ENCODE measurements around the gene NUDT3. TPM values are rescaled to one million over a fixed set of nuclear protein-coding genes. Genes with fewer than 3 reads are reported as not detected.

The NUDT3 gene
- total RNA-seq, 1 experiment from 2014 or later = 23.6 TPM

DNA sequence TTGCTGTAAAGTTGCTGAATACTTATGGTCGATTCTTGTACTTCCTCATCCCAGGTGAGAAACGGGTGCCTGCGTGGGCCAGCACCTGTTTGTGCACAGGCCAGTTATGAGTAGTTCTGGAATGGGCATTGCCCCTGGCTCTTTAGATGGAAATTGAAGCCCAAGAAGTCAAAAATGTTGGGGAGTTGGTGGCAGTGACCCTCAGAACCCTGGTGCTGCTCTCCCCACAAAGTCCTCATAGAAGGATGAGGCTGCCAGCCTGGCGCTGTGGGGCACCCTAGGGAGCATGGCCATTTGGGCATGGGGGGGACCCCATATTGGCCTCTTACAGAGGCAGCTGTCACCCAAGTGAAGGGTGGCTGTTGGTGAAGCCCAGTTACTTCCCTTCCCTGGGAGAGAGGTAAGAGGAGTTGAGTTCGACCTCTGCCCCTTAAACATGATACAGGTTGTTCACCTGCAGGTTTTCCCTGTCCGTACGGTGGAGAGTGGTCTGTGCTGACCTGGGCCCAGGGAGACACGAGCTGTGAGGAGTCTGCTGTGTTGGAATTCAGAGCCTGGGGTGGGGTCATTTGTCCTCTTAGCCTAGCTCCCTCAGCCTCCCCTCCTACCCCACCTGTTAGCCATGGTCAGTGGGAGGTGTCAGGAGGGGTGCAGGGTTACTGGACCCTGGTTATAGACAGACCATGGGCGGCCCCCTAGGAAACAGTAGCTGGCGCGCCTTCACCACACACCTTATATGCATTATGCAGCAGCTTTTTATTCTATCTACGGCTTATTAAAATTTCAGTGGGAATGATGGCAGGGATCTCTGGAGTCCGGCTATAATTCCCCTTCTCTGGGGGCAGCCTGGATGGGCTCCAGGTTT, 150.9 kb downstream of the NUDT3 start:
- DNase-seq (ENCODE audit: unreplicated experiment) = no peak
- no peak overlapping the region for H3K27ac Mint-ChIP-seq (ENCODE audit: low read depth, unreplicated experiment)
- no peak overlapping the region for H3K4me3 Mint-ChIP-seq (ENCODE audit: unreplicated experiment)
- H3K9me3 Mint-ChIP-seq (ENCODE audit: unreplicated experiment) = no peaks in the 10 kb centered on the region
- ChIA-PET CTCF (interaction anchor here (0.6 to 0.7 kb wide), 2 partner anchors 189 to 368 kb away, joined by 3 read pairs; no protein-coding TSS in a partner anchor), POLR2A (no interaction called here)
- no peaks in the 10 kb centered on the region for H3K27me3 Mint-ChIP-seq (ENCODE audit: insufficient read depth, unreplicated experiment)
- no TSS peak for BruUV-seq (replicated peaks)
- H3K4me1 Mint-ChIP-seq (ENCODE audit: insufficient read depth, unreplicated experiment) = peaks cover 48% of the 10 kb centered on the region
- H3K36me3 Mint-ChIP-seq (ENCODE audit: insufficient read depth, unreplicated experiment) = peaks cover 4% of the 10 kb centered on the region
- TF ChIP-seq, protein P1, sequence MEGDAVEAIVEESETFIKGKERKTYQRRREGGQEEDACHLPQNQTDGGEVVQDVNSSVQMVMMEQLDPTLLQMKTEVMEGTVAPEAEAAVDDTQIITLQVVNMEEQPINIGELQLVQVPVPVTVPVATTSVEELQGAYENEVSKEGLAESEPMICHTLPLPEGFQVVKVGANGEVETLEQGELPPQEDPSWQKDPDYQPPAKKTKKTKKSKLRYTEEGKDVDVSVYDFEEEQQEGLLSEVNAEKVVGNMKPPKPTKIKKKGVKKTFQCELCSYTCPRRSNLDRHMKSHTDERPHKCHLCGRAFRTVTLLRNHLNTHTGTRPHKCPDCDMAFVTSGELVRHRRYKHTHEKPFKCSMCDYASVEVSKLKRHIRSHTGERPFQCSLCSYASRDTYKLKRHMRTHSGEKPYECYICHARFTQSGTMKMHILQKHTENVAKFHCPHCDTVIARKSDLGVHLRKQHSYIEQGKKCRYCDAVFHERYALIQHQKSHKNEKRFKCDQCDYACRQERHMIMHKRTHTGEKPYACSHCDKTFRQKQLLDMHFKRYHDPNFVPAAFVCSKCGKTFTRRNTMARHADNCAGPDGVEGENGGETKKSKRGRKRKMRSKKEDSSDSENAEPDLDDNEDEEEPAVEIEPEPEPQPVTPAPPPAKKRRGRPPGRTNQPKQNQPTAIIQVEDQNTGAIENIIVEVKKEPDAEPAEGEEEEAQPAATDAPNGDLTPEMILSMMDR (IDR thresholded peaks at IDR 0.05; ENCODE audit: unreplicated experiment) = no peak
- intact Hi-C loops (cut with micrococcal nuclease) = no loop called here

DNA sequence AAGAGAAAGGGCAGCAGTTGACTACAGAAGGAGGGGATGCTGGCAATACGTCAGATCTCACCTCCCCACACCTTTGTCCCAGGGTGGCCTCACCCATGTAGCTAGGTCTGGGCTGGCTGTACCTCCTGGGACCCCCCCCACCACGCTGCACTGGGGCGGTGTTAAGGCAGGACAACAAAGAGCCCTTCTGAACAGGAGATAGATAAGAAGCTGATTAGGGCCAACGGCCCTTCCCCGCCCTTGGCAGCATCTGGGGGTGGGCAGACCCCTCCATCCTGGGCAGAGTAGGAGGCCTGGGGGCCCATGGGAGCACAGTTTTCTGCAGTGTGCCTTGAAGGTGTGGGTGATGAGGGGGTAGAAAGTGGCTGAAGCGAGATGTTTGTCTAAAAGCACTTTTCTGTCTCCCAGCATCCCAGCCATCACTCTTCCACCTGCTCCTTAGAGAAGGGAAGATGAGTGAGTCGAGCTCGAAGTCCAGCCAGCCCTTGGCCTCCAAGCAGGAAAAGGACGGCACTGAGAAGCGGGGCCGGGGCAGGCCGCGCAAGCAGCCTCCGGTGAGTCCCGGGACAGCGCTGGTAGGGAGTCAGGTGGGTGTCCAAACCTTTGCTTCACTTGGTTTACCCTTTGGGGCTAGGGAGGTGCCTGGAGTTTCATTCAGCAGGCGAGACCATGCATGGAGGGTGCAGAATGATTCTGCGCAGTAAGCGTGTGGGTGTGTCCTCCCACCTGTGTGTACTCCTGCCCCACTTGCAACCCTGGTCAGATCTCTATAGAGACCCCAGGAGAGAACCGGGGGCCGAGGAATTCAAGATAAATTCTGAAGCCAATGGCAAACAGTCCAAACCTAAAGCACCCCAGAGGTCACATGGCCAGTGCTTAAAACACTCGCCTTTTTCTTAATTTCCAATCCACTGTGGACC, 151.9 kb downstream of the NUDT3 start:
- Mint-ChIP-seq H3K4me3 (ENCODE audit: unreplicated experiment) (no peak overlapping the region), H3K4me1 (ENCODE audit: insufficient read depth, unreplicated experiment) (peaks cover 44% of the 10 kb centered on the region), H3K9me3 (ENCODE audit: unreplicated experiment) (no peaks in the 10 kb centered on the region), H3K27me3 (ENCODE audit: insufficient read depth, unreplicated experiment) (no peaks in the 10 kb centered on the region), H3K36me3 (ENCODE audit: insufficient read depth, unreplicated experiment) (peaks cover 3% of the 10 kb centered on the region), H3K27ac (ENCODE audit: low read depth, unreplicated experiment) (no peak overlapping the region)
- POLR2A ChIA-PET = no interaction called here
- no peak for DNase-seq (ENCODE audit: unreplicated experiment)
- CTCF ChIA-PET = interaction anchor here (0.5 to 1.3 kb wide), 4 partner anchors 9 to 1815 kb away, joined by 3 to 5 read pairs (median 4); partner anchors contain the start of gene SMIM29
- TF ChIP-seq, protein P1 (IDR thresholded peaks at IDR 0.05; ENCODE audit: unreplicated experiment) = no peak
- no TSS peak for BruUV-seq (replicated peaks)
- intact Hi-C loops (cut with micrococcal nuclease) = no loop called here

DNA sequence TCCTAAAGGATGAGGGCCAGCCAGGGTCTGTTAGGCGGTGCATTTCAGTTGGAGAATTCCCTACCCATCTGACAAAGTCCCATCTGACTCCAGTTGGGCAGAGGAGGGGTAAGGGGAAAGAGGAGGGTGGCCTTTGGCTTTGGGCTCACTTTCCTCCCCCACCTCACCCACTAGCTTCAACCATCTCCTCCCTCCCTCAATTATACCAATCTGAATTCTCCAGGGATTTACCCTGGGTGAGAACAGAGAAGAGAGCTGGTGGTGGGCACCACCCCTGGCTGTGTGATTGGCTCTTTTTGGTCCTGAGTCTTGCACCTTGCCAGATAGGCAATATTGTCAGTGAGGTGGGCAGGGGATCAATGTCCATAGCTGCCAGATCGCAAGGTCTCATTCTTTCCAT, 152.6 kb downstream of the NUDT3 start:
- TF ChIP-seq, protein P1 (IDR thresholded peaks at IDR 0.05; ENCODE audit: unreplicated experiment) = no peak
- no peaks in the 10 kb centered on the region for H3K27me3 Mint-ChIP-seq (ENCODE audit: insufficient read depth, unreplicated experiment)
- H3K36me3 Mint-ChIP-seq (ENCODE audit: insufficient read depth, unreplicated experiment) = no peaks in the 10 kb centered on the region
- H3K4me1 Mint-ChIP-seq (ENCODE audit: insufficient read depth, unreplicated experiment) = peaks cover 38% of the 10 kb centered on the region
- CTCF ChIA-PET = interaction anchor here (0.5 to 1.3 kb wide), 3 partner anchors 9 to 1814 kb away, joined by 3 to 5 read pairs (median 4); partner anchors contain the start of gene SMIM29
- no peak overlapping the region for H3K4me3 Mint-ChIP-seq (ENCODE audit: unreplicated experiment)
- POLR2A ChIA-PET = no interaction called here
- H3K27ac Mint-ChIP-seq (ENCODE audit: low read depth, unreplicated experiment) = no peak overlapping the region
- no peak for DNase-seq (ENCODE audit: unreplicated experiment)
- intact Hi-C loops (cut with micrococcal nuclease) = no loop called here
- H3K9me3 Mint-ChIP-seq (ENCODE audit: unreplicated experiment) = no peaks in the 10 kb centered on the region
- no TSS peak for BruUV-seq (replicated peaks)

DNA sequence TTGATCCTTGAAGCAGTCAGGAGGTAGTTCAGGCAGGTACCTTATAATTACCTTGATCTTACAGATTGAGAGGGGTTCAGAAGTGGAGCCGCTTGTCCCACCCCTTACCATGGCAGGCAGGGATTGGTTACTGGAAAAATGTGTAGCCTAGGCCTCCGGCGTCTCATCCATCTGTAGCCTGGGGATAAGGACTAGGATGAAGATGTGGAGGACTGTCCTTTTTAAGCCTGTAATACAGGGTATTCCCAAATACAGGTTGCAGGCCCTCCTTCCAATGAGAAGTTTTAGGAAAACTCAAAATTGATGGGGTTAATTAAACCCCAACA, 153.0 kb downstream of the NUDT3 start:
- Mint-ChIP-seq H3K4me3 (ENCODE audit: unreplicated experiment) (peak overlapping the region; percentile 69), H3K9me3 (ENCODE audit: unreplicated experiment) (no peaks in the 10 kb centered on the region), H3K27ac (ENCODE audit: low read depth, unreplicated experiment) (no peak overlapping the region), H3K36me3 (ENCODE audit: insufficient read depth, unreplicated experiment) (no peaks in the 10 kb centered on the region), H3K27me3 (ENCODE audit: insufficient read depth, unreplicated experiment) (no peaks in the 10 kb centered on the region), H3K4me1 (ENCODE audit: insufficient read depth, unreplicated experiment) (peaks cover 33% of the 10 kb centered on the region)
- DNase-seq (ENCODE audit: unreplicated experiment) = no peak
- BruUV-seq (replicated peaks) = no TSS peak
- ChIA-PET POLR2A (no interaction called here), CTCF (interaction anchor here (1.3 kb wide), 1 partner anchor 10 kb away, joined by 5 read pairs; the partner anchor contains the start of gene SMIM29)
- TF ChIP-seq, protein P1 (IDR thresholded peaks at IDR 0.05; ENCODE audit: unreplicated experiment) = no peak
- intact Hi-C loops (cut with micrococcal nuclease) = no loop called here
